ENCODE measurements around the gene TMEM134. TPM values are rescaled to one million over a fixed set of nuclear protein-coding genes. Genes with fewer than 3 reads are reported as not detected.

Gene TMEM134
- polyA plus RNA-seq, 2 of the 4 experiments (the other 2 are of a cell fraction), result 18.8 to 20.6 TPM

DNA sequence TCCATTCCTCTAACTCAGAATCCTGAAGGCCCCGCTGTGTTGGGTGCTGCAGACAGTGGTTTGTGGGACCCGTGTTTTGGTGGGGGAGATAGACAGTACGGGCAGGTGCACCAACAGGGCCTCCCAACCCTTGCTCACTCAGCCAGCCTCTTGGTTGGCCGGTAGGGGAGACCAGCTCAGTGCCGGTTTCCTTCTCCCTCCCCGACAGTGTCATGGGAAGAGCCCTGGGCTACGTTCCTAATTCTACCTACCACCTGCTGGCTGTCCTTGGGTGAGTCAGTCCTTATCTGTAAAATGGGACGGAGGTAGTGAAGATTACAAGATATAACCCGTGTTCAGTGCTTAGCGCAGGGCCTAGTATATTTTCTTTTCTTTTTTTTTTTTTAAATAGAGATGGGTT, 5.9 kb downstream of the TMEM134 start:
- peaks cover 33% of the 10 kb centered on the region for H3K4me1 ChIP-seq
- no peak overlapping the region; the same call in 2 of the 3 replicates for H3K4me2 ChIP-seq
- POLR2A ChIA-PET, result interaction anchor here (0.7 to 1.0 kb wide), 2 partner anchors 20 to 110 kb away, joined by 3 to 4 read pairs; partner anchors contain the start of genes AIP and POLD4
- no peak overlapping the region for H3K4me3 ChIP-seq
- TF ChIP-seq JUNB (IDR thresholded peaks at IDR 0.05), result no peak
- TF ChIP-seq, protein P1, sequence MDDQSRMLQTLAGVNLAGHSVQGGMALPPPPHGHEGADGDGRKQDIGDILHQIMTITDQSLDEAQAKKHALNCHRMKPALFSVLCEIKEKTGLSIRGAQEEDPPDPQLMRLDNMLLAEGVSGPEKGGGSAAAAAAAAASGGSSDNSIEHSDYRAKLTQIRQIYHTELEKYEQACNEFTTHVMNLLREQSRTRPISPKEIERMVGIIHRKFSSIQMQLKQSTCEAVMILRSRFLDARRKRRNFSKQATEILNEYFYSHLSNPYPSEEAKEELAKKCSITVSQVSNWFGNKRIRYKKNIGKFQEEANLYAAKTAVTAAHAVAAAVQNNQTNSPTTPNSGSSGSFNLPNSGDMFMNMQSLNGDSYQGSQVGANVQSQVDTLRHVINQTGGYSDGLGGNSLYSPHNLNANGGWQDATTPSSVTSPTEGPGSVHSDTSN (IDR thresholded peaks at IDR 0.05), result no peak
- TF ChIP-seq POLR2A (IDR thresholded peaks at IDR 0.05; ENCODE audit: low read length), result no peak
- no peak for TF ChIP-seq MAZ (IDR thresholded peaks at IDR 0.05; ENCODE audit: borderline replicate concordance, low read depth, low read length)
- no peak for TF ChIP-seq FOSB (CRISPR knock-in tag; IDR thresholded peaks at IDR 0.05)
- TF ChIP-seq ESRRA (IDR thresholded peaks at IDR 0.05; ENCODE audit: borderline replicate concordance, low read length), result no peak
- TF ChIP-seq GATA3 (IDR thresholded peaks at IDR 0.05; ENCODE audit: borderline replicate concordance), result no peak
- no peak for TF ChIP-seq KDM5A (IDR thresholded peaks at IDR 0.05)
- no peak for TF ChIP-seq BHLHE40 (IDR thresholded peaks at IDR 0.05; ENCODE audit: low read depth, low read length)
- TF ChIP-seq CBX8 (IDR thresholded peaks at IDR 0.05), result no peak
- TF ChIP-seq, protein P2, sequence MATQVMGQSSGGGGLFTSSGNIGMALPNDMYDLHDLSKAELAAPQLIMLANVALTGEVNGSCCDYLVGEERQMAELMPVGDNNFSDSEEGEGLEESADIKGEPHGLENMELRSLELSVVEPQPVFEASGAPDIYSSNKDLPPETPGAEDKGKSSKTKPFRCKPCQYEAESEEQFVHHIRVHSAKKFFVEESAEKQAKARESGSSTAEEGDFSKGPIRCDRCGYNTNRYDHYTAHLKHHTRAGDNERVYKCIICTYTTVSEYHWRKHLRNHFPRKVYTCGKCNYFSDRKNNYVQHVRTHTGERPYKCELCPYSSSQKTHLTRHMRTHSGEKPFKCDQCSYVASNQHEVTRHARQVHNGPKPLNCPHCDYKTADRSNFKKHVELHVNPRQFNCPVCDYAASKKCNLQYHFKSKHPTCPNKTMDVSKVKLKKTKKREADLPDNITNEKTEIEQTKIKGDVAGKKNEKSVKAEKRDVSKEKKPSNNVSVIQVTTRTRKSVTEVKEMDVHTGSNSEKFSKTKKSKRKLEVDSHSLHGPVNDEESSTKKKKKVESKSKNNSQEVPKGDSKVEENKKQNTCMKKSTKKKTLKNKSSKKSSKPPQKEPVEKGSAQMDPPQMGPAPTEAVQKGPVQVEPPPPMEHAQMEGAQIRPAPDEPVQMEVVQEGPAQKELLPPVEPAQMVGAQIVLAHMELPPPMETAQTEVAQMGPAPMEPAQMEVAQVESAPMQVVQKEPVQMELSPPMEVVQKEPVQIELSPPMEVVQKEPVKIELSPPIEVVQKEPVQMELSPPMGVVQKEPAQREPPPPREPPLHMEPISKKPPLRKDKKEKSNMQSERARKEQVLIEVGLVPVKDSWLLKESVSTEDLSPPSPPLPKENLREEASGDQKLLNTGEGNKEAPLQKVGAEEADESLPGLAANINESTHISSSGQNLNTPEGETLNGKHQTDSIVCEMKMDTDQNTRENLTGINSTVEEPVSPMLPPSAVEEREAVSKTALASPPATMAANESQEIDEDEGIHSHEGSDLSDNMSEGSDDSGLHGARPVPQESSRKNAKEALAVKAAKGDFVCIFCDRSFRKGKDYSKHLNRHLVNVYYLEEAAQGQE (IDR thresholded peaks at IDR 0.05), result no peak
- TF ChIP-seq, protein P3, sequence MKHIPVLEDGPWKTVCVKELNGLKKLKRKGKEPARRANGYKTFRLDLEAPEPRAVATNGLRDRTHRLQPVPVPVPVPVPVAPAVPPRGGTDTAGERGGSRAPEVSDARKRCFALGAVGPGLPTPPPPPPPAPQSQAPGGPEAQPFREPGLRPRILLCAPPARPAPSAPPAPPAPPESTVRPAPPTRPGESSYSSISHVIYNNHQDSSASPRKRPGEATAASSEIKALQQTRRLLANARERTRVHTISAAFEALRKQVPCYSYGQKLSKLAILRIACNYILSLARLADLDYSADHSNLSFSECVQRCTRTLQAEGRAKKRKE (CRISPR knock-in tag; IDR thresholded peaks at IDR 0.05; ENCODE audit: low read depth), result no peak
- no peak for TF ChIP-seq EP300 (IDR thresholded peaks at IDR 0.05)
- TF ChIP-seq HOXA7 (CRISPR knock-in tag; IDR thresholded peaks at IDR 0.05), result no peak
- no peak for FAIRE-seq
- CTCF ChIA-PET, result interaction anchor here (0.6 to 0.7 kb wide), 3 partner anchors 12 to 120 kb away, joined by 3 to 4 read pairs (median 3); no protein-coding TSS in a partner anchor
- WGBS (ENCODE audit: missing lambda C conversion rate), result 86% methylated on average over 10 of the region's 10 CpGs
- DNase-seq (ENCODE audit: low read depth in 1 of 2, low spot score in 1 of 2), result no peak
- H3K9me3 ChIP-seq, result no peaks in the 10 kb centered on the region
- peak overlapping the region; percentile 95 to 99 for H3K27ac ChIP-seq
- ATAC-seq, result no peak

DNA sequence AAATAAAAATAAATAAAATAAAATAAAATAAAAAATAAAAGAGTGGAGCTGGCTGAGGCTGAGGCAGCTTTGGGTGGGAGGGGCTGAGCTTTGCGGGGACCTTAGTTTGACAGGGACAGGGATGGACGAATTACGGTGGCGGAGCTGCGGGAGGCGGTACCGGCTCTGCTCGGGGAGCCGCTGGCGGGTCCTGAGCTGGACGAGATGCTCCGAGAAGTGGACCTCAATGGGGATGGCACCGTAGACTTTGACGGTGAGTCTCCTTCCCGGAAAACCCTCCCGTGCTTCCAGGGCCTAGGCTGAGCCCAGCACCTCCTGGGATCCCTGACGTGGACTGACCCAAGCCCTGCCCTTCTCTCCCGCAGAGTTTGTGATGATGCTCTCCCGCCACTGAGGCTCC, 10.8 kb downstream of the TMEM134 start:
- 88% methylated on average over 19 of the region's 19 CpGs for WGBS (ENCODE audit: missing lambda C conversion rate)
- ChIA-PET POLR2A (no interaction called here), CTCF (interaction anchor here (1.2 to 3.3 kb wide), 3 partner anchors 10 to 107 kb away, joined by 3 to 11 read pairs (median 4); no protein-coding TSS in a partner anchor)
- no peak for TF ChIP-seq EHMT2 (IDR thresholded peaks at IDR 0.05; ENCODE audit: low read depth)
- TF ChIP-seq RAD21 (conservative IDR thresholded peaks at IDR 0.05 in 1 of 2, IDR thresholded peaks at IDR 0.05 in 1 of 2), result no peak
- TF ChIP-seq HOXB5 (CRISPR knock-in tag; IDR thresholded peaks at IDR 0.05), result no peak
- no peak for TF ChIP-seq CHD2 (IDR thresholded peaks at IDR 0.05; ENCODE audit: low read length, partially characterized antibody)
- TF ChIP-seq, protein P1 (IDR thresholded peaks at IDR 0.05), result no peak
- FAIRE-seq (no peak), ATAC-seq (no peak), DNase-seq (ENCODE audit: low read depth in 1 of 2, low spot score in 1 of 2) (no peak)
- Histone ChIP-seq H3K4me1 (peaks cover 2% of the 10 kb centered on the region), H3K4me3 (no peak overlapping the region), H3K9me3 (no peaks in the 10 kb centered on the region), H3K4me2 (no peak overlapping the region), H3K27ac (no peak overlapping the region)

All from A549 (cell line).